GM19468 (cell line): ENCODE measurements around the gene CARD11.

Experiments used
- ATAC-seq: cut with Tn5 transposase; IDR thresholded peaks from one replicate; pipeline ENCODE4 v1.9.1; 2021; ENCODE audit warnings: mild to moderate bottlenecking, moderate library complexity, moderate number of reproducible peaks; ENCODE audit not compliant: unreplicated experiment; ENCODE audit errors: extremely low read depth

Gene CARD11

GRCh38 chr7:2990949-2991470, 52.7 kb downstream of the CARD11 start:
- no peak for ATAC-seq

GRCh38 chr7:2986561-2986960, 57.1 kb downstream of the CARD11 start:
- no peak for ATAC-seq

GRCh38 chr7:2985866-2986265, 57.8 kb downstream of the CARD11 start:
- no peak for ATAC-seq

- ATAC-seq: no peak
Measured at GRCh38 chr7:2984091-2984490, 59.6 kb downstream of the CARD11 start.

- ATAC-seq: no peak
Measured at GRCh38 chr7:2983586-2983985, 60.1 kb downstream of the CARD11 start.

- no peak for ATAC-seq
Measured at GRCh38 chr7:2982831-2983230, 60.8 kb downstream of the CARD11 start.

GRCh38 chr7:2982401-2982800, 61.3 kb downstream of the CARD11 start:
- ATAC-seq: no peak

- ATAC-seq: no peak
Measured at GRCh38 chr7:2981103-2981480, 62.6 kb downstream of the CARD11 start.

GRCh38 chr7:2980401-2981102, 63.1 kb downstream of the CARD11 start:
- ATAC-seq: no peak

GRCh38 chr7:2979951-2980350, 63.7 kb downstream of the CARD11 start:
- no peak for ATAC-seq

GRCh38 chr7:2979201-2979631, 64.5 kb downstream of the CARD11 start:
- ATAC-seq: no peak

- ATAC-seq: peak; percentile 76
Measured at GRCh38 chr7:2978408-2978807, 65.3 kb downstream of the CARD11 start.

GRCh38 chr7:2975821-2976371, 67.8 kb downstream of the CARD11 start:
- no peak for ATAC-seq

GRCh38 chr7:2974093-2974819, 69.4 kb downstream of the CARD11 start:
- no peak for ATAC-seq

GRCh38 chr7:2972835-2973161, 70.9 kb downstream of the CARD11 start:
- no peak for ATAC-seq

- no peak for ATAC-seq
Measured at GRCh38 chr7:2971914-2972834, 71.5 kb downstream of the CARD11 start.

- ATAC-seq: no peak
Measured at GRCh38 chr7:2970861-2971260, 72.8 kb downstream of the CARD11 start.

GRCh38 chr7:2970307-2970664, 73.4 kb downstream of the CARD11 start:
- no peak for ATAC-seq

GRCh38 chr7:2969398-2970306, 74.0 kb downstream of the CARD11 start:
- ATAC-seq: no peak
